NCI-H2081 (cell line): ENCODE results near the gene MCTP2.
A peak's percentile ranks its signal among the peaks of the same experiment; 100 is the strongest.

ENCODE experiments used
- DNase-seq, 2 experiments: peaks; one replicate each; lab custom pipeline; 2025; lab: John Stamatoyannopoulos, UW

The MCTP2 gene

GRCh38 chr15:94398001-94398400, 166.6 kb downstream of the MCTP2 start:
- no peak for DNase-seq

GRCh38 chr15:94400526-94401298, 169.4 kb downstream of the MCTP2 start:
- DNase-seq, result no peak

- DNase-seq, result no peak
These were observed 172.0 kb downstream of the MCTP2 start for GRCh38 chr15:94403331-94403730.

DNA sequence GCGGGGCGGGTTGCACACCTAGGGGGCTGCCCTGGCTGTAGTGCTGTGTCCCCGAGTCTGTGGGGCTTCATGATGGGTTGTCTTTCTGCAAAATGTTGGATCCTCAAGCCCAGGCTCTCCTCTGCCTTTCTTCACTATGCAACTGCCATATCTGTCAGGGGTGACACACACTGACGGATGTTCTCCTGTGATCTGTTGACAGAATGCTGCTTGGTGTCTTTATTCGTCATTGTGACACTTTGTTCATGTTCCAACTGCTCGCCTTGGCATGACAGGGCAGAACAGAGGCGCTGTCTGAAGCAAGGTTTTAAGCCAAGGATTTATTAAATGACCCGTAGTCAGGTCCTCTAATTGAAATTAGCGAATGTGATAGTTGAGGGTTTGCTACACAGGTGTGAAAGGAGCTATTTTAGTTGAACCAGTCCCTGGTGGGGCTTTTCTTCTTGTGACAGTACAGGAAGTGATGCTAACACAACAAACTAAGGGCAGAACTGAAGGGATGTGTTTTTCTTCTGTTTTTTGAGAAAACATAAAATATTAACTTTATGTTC, 173.4 kb downstream of the MCTP2 start:
- peak in 1 of 2 experiments; percentile 26 for DNase-seq

DNA sequence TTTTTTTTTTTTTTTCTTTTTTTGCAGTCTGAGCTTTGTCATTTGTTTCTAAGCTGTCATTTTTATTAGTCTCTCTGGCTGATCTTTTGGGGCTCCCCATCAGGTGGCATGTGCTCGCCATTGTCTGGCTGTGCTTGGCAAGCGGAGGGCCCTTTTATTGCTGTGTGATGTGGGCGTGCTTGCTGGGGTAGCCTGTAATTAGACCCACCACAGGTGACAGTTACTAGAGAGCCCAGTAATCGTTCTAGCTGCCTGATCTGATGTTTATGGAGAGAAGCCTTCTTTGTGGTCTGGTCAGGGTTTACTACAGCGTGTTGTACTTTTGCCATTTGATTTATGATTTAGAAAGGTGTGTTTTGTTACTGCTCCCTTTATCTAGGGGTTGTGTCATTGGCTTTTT, 179.9 kb downstream of the MCTP2 start:
- peak; percentile 95 to 100 for DNase-seq

DNA sequence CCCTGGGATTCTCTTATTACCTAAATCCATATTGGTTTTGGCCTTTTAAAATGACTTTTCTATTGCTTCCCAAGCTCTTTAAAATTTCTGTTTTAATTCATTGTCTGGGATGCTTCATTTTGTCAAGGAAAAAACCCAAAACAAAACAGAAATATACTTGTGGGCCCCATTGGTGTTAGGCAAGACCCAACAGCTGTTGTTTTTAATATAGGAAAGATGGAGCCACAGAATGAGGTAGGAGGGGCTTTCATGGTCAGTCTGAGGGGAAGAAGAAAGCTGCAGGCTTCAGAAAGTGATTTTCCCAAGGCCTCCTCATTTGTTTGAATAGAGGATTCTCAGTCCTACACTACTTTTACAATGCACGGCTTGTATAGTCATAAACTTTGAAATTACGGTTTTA, 180.5 kb downstream of the MCTP2 start:
- DNase-seq, result peak in 1 of 2 experiments; percentile 75

GRCh38 chr15:94412979-94413746, 181.8 kb downstream of the MCTP2 start:
- peak; percentile 48 to 64 for DNase-seq

DNA sequence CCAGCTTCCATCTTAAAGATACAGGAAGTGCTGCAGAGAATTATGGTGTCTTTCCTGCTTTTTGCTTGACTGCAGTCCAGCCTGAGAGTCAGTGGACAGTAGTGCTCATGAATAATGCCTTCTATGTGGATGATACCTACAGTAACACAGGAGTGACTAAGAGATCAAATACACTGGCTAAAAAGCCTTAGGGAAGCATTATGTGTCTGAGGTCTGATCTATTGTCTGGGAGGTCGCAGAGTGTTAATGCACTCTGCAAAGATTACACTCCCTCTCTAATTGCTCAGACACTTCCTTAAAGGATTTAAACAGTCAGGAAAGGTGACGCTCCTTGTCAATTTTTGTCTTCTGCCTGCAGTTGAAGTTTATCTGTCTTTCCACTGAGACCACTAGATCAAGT, 183.6 kb downstream of the MCTP2 start:
- DNase-seq, result peak in 1 of 2 experiments; percentile 36

DNA sequence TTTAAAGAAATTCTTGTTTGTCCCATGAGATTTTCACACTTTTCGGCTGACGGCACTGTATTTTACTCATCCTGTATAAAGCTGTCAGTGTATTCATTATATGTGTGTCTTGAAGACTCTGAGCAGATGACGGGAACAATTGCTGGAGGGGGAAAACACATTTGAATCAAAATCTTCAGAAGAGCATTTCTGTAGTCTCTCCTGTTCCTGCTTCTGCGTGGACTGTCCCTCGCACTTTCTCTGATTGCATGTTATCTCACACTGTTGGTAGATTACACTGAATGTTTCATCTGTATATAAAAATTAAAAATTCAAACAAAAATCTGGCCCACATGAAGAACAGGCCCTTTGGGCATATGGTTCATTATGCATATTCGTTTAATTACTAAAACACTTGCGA, 184.9 kb downstream of the MCTP2 start:
- DNase-seq, result no peak

DNA sequence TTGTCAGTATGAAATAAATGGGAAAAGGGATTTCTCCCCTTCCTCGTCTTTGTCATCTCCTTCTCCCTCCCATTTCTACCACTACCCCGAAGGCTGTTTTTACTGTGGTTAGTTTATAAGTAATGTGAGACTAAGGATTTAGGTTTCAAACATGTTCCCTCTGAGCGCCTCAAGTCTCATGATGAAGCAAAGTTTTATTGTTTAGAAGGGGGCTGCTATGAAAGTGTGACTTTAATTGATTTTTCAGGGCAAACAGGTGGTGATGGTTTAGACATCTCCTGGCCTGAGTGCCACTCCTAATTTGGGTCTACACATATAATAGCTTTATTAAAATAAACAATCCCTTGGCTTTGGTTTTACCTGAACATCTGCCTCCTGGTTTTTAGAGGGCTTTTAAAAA, 185.5 kb downstream of the MCTP2 start:
- DNase-seq, result peak in 1 of 2 experiments; percentile 74

DNA sequence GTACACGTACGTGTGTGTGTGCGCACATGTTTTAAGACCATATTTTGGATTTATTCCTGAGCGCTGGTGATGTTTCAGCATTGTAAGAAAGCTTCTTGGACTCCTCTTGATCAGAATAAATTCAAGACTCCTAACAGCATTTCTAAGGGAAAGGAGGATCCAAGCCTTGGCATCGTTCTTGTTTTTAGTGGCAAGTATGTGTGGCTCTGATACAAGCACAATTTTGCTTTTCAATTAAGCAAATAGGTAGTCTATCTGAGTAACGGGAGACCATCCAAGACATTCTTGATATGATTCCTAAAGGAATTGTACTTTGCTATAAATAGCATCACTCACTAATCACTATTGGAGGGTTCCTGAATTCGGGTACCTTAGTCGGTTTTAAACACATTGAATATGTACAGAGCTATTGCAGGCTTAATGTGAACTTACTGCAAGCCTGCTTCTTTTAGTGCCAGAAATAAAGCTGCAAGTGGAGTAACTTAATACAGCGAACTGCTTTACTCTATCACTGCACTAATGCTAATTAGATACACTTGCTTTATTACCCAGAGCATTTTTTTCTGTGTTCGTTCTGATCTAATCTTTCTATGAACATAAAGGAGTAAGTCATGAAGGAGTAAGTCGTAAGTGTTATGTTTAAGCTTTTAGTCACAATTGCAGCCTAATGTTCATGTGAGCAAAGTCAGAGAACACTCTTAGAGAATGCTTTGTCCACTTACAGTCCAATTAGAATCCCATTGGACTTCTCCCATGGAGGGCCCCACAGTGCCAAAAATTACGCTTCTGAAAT, 186.3 kb downstream of the MCTP2 start:
- peak in 1 of 2 experiments; percentile 46 for DNase-seq

GRCh38 chr15:94421706-94422105, 190.3 kb downstream of the MCTP2 start:
- DNase-seq, result no peak

DNA sequence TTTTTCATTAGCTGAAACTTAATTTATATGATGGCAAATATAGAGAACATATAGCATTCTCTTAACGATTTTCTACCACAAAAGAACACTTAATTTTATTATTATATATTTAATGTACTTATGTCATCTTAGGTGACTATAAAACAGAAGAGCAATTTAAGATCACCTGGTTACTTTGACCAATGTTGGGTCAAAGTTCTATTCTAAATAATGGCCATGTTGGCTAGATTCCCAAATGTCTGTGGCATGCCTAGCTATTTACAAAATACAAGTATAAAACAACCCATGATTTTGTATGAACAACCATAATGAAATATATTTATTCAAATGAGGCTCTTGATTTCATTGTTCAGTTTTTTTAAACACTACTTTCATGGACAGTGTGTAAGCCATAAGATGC, 200.9 kb downstream of the MCTP2 start:
- no peak for DNase-seq

DNA sequence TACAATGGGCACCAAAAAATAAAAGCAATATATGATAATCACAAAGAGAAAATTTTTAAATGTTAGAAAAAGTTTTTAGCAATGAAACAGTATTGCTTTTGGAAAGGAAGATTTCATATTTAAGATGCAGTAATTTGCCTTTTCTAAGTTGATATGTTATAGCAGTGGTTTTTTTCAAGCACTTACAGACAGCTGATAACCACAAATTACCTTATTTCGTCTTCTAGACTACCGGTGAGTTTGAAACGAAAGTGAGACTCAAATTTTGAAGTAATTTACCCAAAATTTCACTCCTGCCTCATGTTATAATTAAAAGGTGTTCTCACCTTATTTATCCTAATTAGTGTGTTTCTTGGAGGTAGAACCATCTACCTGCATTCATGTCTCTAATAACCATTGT, 207.8 kb downstream of the MCTP2 start:
- DNase-seq, result no peak

DNA sequence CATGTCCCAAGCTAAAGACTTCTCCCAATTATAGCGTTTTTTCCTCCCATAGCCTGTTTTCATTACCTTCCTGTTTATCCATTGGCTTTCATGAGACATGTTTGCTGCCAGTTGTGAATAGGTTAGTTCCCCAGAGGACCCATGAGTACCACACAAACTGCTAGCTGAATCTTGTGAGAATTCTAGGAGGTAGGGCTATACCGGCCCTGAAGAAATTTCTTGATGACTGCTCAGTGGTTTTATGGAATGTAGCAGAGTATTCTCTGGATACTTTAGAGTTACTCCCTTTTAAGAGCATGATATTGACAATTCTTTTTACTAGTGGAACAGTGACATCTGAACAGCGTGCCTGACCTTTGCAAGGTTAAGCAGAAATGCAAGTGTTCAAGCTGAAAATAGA, 210.4 kb downstream of the MCTP2 start:
- no peak for DNase-seq

- DNase-seq, result no peak
These were observed 211.1 kb downstream of the MCTP2 start for GRCh38 chr15:94442480-94442879.

GRCh38 chr15:94443186-94443585, 211.8 kb downstream of the MCTP2 start:
- peak in 1 of 2 experiments; percentile 40 for DNase-seq

DNA sequence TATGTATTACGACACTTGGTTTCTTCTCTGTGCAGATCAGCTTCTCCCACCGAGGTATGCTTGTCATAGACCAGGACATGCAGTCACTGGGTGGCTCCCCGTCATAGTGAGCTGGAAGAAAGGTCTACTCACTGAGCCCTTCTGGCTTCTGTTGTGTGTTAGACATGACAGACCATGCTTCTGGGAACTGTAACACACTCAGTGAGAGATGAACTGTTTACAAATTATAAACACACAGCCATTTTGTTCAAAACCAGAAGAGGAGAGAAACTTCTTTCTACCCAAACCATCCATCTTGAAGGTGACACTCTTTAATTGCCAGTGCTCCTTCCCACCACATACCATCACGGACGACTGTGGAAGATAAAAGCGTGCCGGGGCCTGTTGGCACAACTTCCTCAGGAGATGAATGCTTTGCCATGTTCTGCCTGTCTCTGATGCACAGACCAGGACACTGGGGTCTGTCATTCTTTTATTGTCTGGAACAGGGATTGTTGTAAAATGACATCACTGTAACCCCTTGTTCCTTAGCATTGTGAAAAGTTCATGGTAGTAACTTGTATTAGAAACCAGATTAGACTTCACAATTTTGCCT, 214.3 kb downstream of the MCTP2 start:
- DNase-seq, result no peak

- DNase-seq, result no peak
These were observed 215.1 kb downstream of the MCTP2 start for GRCh38 chr15:94446441-94446840.

DNA sequence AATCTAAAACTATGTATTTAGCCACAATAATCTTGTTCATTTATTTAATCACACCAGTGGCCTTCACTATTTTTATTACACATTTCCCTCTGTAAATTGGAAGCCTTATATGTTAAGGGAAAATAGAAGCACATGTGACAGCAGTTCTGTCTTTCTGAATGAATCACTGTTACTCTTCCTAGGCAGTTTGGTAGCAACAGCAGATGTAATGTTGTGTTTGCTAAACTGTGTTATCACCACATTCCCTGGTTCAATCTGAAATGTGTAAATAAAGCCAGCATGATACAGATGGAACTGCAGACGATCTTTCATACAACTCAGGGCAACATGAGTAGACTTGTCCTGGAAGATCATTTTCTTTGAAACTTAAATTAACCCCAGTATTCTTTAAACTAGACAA, 220.1 kb downstream of the MCTP2 start:
- peak in 1 of 2 experiments; percentile 37 for DNase-seq

- DNase-seq, result peak in 1 of 2 experiments; percentile 63
These were observed 222.0 kb downstream of the MCTP2 start for GRCh38 chr15:94453227-94453988.
